Heart right ventricle (tissue), 16 donors: ENCODE results near the gene DR1. TPM values are rescaled to one million over a fixed set of nuclear protein-coding genes. Genes with fewer than 3 reads are reported as not detected.

Experiments used
- ATAC-seq, 8 donors: fragments of 200-7000 bp; cut with Tn5 transposase; one replicate each; pipeline ENCODE4 v1.9.1; 2020; ENCODE audit warnings: mild to moderate bottlenecking in 8 of 8, moderate library complexity in 8 of 8, moderate number of reproducible peaks in 1 of 8
- DNase-seq, 2 donors: peaks; one replicate each; pipeline ENCODE4 v3.0.0-alpha.2; 2020
- H3K27ac ChIP-seq, 10 donors: fragments of 200-600 bp; sonication (generic) in 2 of 10; one replicate each; pipeline versions ENCODE4 v1.5.0 to v1.8.0; 2020 to 2022; ENCODE audit warnings: mild to moderate bottlenecking in 3 of 10
- H3K27me3 ChIP-seq, 7 donors: fragments of 200-600 bp; one replicate each; pipeline ENCODE4 v1.8.0; 2021 to 2022; ENCODE audit warnings: mild to moderate bottlenecking in 2 of 7
- H3K36me3 ChIP-seq, 9 donors: fragments of 200-600 bp; sonication (generic) in 1 of 9; one replicate each; pipeline versions ENCODE4 v1.5.0 to v1.8.0; 2020 to 2022; ENCODE audit warnings: mild to moderate bottlenecking in 2 of 9
- H3K4me1 ChIP-seq, 9 donors: fragments of 200-600 bp; sonication (generic) in 1 of 9; one replicate each; pipeline versions ENCODE4 v1.5.0 to v1.8.0; 2020 to 2022; ENCODE audit warnings: mild to moderate bottlenecking in 4 of 9
- H3K4me3 ChIP-seq, 10 donors: fragments of 200-600 bp; sonication (generic) in 2 of 10; one replicate each; pipeline versions ENCODE4 v1.5.0 to v1.8.0; 2020 to 2022; ENCODE audit warnings: mild to moderate bottlenecking in 7 of 10, moderate library complexity in 2 of 10
- H3K9me3 ChIP-seq, 11 donors: fragments of 200-600 bp in 10 of 11; sonication (generic) in 2 of 11; one replicate each; pipeline versions ENCODE4 v1.5.0 to v1.8.0; 2013 to 2022; ENCODE audit warnings: mild to moderate bottlenecking in 2 of 11, control low read depth in 1 of 11, moderate library complexity in 1 of 11
- CTCF ChIP-seq, 9 donors: fragments of 200-600 bp; sonication (generic) in 2 of 9; IDR thresholded peaks; one replicate each; pipeline versions ENCODE4 v1.5.0 to v1.8.0; 2021 to 2022; ENCODE audit warnings: antibody characterized with exemption in 9 of 9, mild to moderate bottlenecking in 5 of 9, moderate library complexity in 1 of 9
- WGBS, 2 donors: extraction: QIAGEN DNeasy Blood & Tissue Kit; methylation state at CpG; one replicate each; pipeline ENCODE4 v1.1.7; 2013; ENCODE audit warnings: inconsistent platforms in 1 of 2; 5-methylcytosine and 5-hydroxymethylcytosine counted together
- intact Hi-C, 10 donors: fragments of 100-400 bp; cut with DNase I; formaldehyde crosslinking; loops; one replicate each; pipeline versions ENCODE4 v1.11.1 to v1.14.2; 2022
- long read RNA-seq, 3 donors: library from polyadenylated mRNA; unstranded; transcript quantifications; one replicate each; pipeline ENCODE4 v2.0.0, GENCODE V29; 2020 to 2021
- polyA plus RNA-seq, 2 donors: library from polyadenylated mRNA; stranded (reverse); fragments of 200-250 nt; gene quantifications; one replicate each; pipeline ENCODE4 v1.2.3, GENCODE V29; 2013
- total RNA-seq, 10 donors: library from RNA; stranded (reverse); fragmentation: NEBNext Ultra II Directional in 3 of 10; extraction: Animal tissue kit (Norgen Biotek cat#: 25700) in 3 of 10; gene quantifications; one replicate each; pipeline versions ENCODE4 v1.2.1 to v1.2.4, GENCODE V29; 2021 to 2023
- donor health status: Arrhythmogenic right ventricular cardiomyopathy.
- donor health status: ischemic (EF 13 %, LVEDD 7.1; RV severe dilation, severe dysfunction).
- donor health status: healthy with polysubstance abuse.
- donor health status: DM: no; HTN: yes; CAD: no.
- donor health status: DM: no; HTN: no; CAD: no.
- donor health status: ischemic (EF 25% LVEDD 6.9; RV normal size, moderate dysfunction).
- donor health status: ischemic (EF 25% LVEDD 5.7; RV mildly dilated, moderate dysfunction).
- donor health status: healthy.
- donor health status: DM: yes; HTN: yes; CAD: no.
- donor health status: Ischemic cardiomyopathy.
- donor health status: ischemic (EF 35%, LVEDD 5.7; RV mildly dilated, moderate dysfunction).
- donor health status: nonischemic (EF 11% LVEDD 7.7; RV severe dilation, severe dysfunction).
- donor health status: DM: yes; HTN: yes; CAD: no.
- donor health status: PGD.
- donor health status: ischemic (EF 29% LVEDD 5.4; RV normal size, mild dysfunction).
- donor health status: nonischemic (EF 23%, LVEDD 6.1; RV moderate dilation, normal function).

Gene DR1
- total RNA-seq (10 to 100 TPM; 33.0 to 40.8 (median 37.5) TPM), polyA plus RNA-seq (10 to 100 TPM in 1 of 2 donors, 1 to 10 TPM in 1; 4.0 to 14.8 TPM)
- long read RNA-seq, donor 1, full-length matches to known transcripts: 106 of 109 reads
- long read RNA-seq, donor 1, partial matches to known transcripts: 0 of 109 reads
- long read RNA-seq, donor 1, other reads (novel, unspliced or antisense): 3 of 109 reads
- long read RNA-seq, donor 2, full-length matches to known transcripts: 95 of 103 reads
- long read RNA-seq, donor 2, partial matches to known transcripts: 6 of 103 reads
- long read RNA-seq, donor 2, other reads (novel, unspliced or antisense): 2 of 103 reads
- long read RNA-seq, donor 3, full-length matches to known transcripts: 157 of 172 reads
- long read RNA-seq, donor 3, partial matches to known transcripts: 1 of 172 reads
- long read RNA-seq, donor 3, other reads (novel, unspliced or antisense): 14 of 172 reads

- H3K4me1 ChIP-seq: peaks cover 0 to 54% (median 38%) of the 10 kb centered on the region in 9 donors
- ATAC-seq (peak; percentile 97 to 99 (median 98)), DNase-seq (peak; percentile 94 to 95)
- TF ChIP-seq CTCF (IDR thresholded peaks at IDR 0.05): no peak
- 0% methylated on average over 80 of the region's 80 CpGs for WGBS, 2 donors
- H3K4me3 ChIP-seq: peak within 1 kb of the TSS; percentile 80 to 96 (median 92)
- peak within 1 kb of the TSS; percentile 89 to 98 (median 94) for H3K27ac ChIP-seq
- H3K36me3 ChIP-seq: no peaks in the 10 kb centered on the region
- H3K9me3 ChIP-seq: no peaks in the 10 kb centered on the region
- H3K27me3 ChIP-seq: no peaks in the 10 kb centered on the region
- intact Hi-C loops: loop anchor here in 3 of 10 donors (5.0 kb wide), 2 partner anchors 164 to 501 kb away; partner anchors contain the start of genes CCDC18 (in 1 of the 3) and TMED5 (in 1 of the 3)
Observed at GRCh38 chr1:93345633-93346420, at the start of gene DR1. TSS of gene DR1 (plus strand) at chr1:93345907. CDS start at chr1:93346646, 739 bp downstream.

- DNase-seq (no peak), ATAC-seq (no peak)
- Histone ChIP-seq H3K4me1 (no peaks in the 10 kb centered on the region), H3K27me3 (no peaks in the 10 kb centered on the region), H3K4me3 (no peak overlapping the region), H3K36me3 (peaks cover 0 to 15% (median 0%) of the 10 kb centered on the region in 9 donors), H3K27ac (no peak overlapping the region), H3K9me3 (peaks cover 0 to 5% (median 0%) of the 10 kb centered on the region in 11 donors)
- intact Hi-C loops: no loop called here
- WGBS, 2 donors: 73 to 80% methylated on average over 3 of the region's 3 CpGs
- no peak for TF ChIP-seq CTCF (IDR thresholded peaks at IDR 0.05)
Observed at GRCh38 chr1:93296555-93297154, 49.1 kb upstream of the DR1 start.

- DNase-seq (no peak), ATAC-seq (no peak)
- no peaks in the 10 kb centered on the region for H3K4me1 ChIP-seq
- WGBS, 2 donors: 79 to 81% methylated on average over 1 of the region's 1 CpG
- H3K4me3 ChIP-seq: no peak overlapping the region
- H3K27ac ChIP-seq: no peak overlapping the region
- intact Hi-C loops: loop anchor here in 9 of 10 donors (5.0 to 10.0 kb wide), 8 partner anchors 114 to 546 kb away; no protein-coding TSS in a partner anchor
- peaks cover 0 to 18% (median 0%) of the 10 kb centered on the region in 9 donors for H3K36me3 ChIP-seq
- H3K27me3 ChIP-seq: no peaks in the 10 kb centered on the region
- no peak for TF ChIP-seq CTCF (IDR thresholded peaks at IDR 0.05)
- no peaks in the 10 kb centered on the region for H3K9me3 ChIP-seq
Observed at GRCh38 chr1:93301131-93301530, 44.6 kb upstream of the DR1 start.

- no peak for DNase-seq
- intact Hi-C loops: loop anchor here in 9 of 10 donors (5.0 to 10.0 kb wide), 8 partner anchors 113 to 545 kb away; no protein-coding TSS in a partner anchor
- Histone ChIP-seq H3K4me3 (no peak overlapping the region), H3K36me3 (peaks cover 0 to 18% (median 0%) of the 10 kb centered on the region in 9 donors), H3K9me3 (no peaks in the 10 kb centered on the region), H3K27ac (no peak overlapping the region), H3K27me3 (no peaks in the 10 kb centered on the region), H3K4me1 (peaks cover 0 to 4% (median 0%) of the 10 kb centered on the region in 9 donors)
- WGBS, 2 donors: 84 to 89% methylated on average over 5 of the region's 5 CpGs
- ATAC-seq: no peak
- no peak for TF ChIP-seq CTCF (IDR thresholded peaks at IDR 0.05)
Observed at GRCh38 chr1:93302078-93302477, 43.6 kb upstream of the DR1 start.
